Medulla oblongata (tissue), 1 donor: ENCODE measurements around the gene GBGT1.

Experiments
- DNase-seq: peaks from one replicate; pipeline ENCODE4 v3.0.0-alpha.2; 2015; ENCODE audit errors: extremely low spot score

Gene GBGT1

DNA sequence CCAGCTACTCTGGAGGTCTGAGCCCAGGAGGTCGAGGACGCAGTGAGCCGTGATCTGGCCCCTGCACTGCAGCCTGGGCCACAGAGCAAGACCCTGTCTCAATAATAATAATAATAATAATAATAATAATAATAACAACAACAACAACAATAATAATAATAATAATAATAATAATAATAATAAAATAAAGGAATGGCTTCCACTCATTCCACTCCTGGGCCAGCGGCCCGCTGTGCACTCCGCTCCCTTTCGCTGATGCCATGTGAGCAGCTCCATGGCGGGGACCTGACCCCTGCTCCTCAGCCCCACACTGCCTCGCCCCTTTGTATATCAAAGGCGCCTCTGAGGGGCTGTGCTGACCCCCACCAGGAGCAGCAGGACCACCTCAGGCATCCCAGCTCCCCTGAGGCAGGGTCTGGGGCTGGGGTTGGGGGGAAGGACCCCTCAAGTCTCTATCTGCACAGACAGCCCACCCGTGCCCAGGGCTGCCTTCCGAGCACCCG is 20.0 kb downstream of the GBGT1 start:
- DNase-seq = no peak

- DNase-seq = no peak
Measured at GRCh38 chr9:133142684-133143622, 20.8 kb downstream of the GBGT1 start.

DNA sequence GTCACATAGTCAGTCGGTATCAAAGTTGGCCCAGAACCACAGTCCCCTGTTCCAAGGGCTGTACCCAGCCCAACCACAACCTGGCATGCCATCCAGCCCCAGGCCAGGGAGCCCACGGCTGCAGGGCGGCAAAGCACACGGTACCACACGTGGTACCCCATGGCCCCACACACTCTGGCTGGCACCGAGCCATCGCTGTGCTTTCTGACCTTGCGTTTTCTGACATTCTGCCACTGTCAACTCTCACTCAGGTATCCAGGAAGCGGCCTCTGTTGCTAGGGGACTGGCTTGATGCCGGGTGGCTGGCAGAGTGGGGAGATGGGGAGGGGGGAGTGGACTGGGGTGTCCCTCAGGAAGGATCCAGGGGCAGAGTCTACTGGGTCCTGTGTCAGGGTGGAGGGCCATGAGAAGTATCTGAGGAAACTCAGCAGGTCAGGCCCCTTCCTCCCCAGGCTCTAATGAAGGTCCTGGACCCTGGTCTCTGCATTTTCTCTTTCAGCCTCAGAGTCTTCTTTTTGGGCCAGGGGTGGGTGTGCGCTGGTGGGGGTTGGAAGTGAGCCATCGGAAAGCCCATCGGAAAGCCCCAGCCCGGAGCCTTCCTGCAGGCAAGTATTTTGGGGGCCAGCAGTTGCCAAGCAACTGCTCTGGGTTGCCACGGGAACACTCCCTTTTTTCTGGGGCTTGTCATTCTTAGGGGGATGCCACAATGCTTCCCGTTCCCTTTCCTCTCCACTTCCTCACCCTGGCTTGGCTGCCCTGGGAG is 21.7 kb downstream of the GBGT1 start:
- peak; percentile 57 for DNase-seq

DNA sequence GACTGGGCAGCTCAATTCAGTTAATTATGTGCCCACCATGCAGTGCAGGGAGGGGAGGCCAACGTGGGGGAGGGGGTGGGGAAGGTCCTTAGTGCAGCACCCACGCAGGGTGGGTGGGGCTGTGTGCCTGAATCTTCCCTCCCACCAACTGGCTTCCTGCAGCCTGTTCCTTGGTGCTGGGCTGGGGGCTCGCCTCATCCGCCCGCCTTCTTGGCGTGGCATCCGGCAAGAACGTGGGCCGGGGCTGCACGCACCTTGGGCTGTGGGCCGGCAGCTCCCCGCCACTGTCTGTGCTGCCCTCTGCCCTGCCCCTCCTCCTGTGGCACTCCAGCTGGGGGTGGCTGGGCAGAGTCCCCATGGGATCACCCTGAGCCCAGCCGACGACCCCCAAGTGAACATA is 23.1 kb downstream of the GBGT1 start:
- DNase-seq = no peak

GRCh38 chr9:133140174-133140505 is 23.6 kb downstream of the GBGT1 start:
- no peak for DNase-seq

GRCh38 chr9:133139246-133140173 is 24.2 kb downstream of the GBGT1 start:
- DNase-seq = no peak

DNA sequence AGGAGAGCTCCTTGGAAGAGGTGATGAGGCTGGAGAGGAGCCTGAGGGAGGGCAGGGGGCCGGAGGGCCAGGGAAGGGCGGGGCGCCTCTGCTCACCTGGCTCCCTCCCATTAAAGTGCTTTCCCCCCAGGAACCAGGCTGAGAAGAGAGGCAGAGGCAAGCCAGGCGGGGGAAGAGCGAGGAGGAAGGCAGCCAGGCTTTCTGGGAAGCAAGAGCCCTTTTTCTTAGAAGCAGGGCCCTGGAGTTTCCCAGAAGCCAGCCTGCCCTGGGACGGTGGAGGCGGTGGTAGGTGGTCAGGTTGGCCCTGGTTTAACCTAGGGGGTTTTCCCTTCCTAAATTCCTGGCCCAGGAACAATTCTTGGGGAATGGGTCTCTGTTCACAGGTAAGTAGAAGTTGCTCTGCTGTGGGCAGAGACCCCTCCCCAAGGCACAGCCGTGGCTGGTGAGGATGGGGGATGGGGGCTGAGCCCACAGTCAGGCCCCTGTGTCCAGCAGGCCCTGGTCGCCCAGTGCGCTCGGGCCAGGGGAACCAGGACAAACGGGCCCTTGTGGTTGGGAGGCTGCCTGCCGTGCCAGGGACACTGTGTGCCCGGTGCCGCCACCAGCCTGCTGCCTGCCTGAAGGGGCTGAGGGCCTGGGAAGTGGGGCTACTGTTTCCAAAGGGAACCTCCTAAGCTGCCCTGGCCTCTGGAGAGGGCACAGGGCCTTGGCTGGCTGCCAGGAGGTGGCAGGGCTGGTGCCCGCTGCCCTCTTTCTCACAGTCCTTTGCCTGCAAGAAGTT is 26.1 kb downstream of the GBGT1 start:
- peak; percentile 92 for DNase-seq

GRCh38 chr9:133135146-133135745 is 28.5 kb downstream of the GBGT1 start:
- peak; percentile 27 for DNase-seq

- peak; percentile 9 for DNase-seq
Measured at GRCh38 chr9:133134388-133135145, 29.1 kb downstream of the GBGT1 start.

GRCh38 chr9:133133681-133134387 is 29.9 kb downstream of the GBGT1 start:
- DNase-seq = peak; percentile 85

GRCh38 chr9:133132174-133132573 is 31.5 kb downstream of the GBGT1 start:
- peak; percentile 53 for DNase-seq

DNA sequence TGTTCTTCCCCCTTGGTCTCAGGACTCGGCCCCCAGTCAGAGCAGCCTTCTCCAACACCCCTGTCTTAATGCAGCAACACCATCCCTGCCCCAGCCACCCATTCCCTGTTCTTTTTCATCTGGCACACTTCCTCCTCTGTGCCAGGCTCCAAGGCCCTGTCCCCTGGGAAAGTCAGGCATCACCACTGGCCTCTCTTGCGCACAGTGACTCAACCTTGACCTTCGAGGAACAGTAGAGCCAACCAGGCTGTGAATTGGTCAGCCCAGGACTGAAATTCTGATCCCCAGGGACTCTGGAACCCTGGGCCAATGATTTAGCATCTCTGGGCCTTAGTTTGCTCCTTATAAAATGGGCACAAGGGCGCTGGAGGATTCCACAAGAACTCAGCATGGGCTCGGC is 32.2 kb downstream of the GBGT1 start:
- peak; percentile 14 for DNase-seq

GRCh38 chr9:133130685-133131244 is 32.9 kb downstream of the GBGT1 start:
- peak; percentile 2 for DNase-seq

GRCh38 chr9:133129001-133129795 is 34.5 kb downstream of the GBGT1 start:
- DNase-seq = peak; percentile 57

DNA sequence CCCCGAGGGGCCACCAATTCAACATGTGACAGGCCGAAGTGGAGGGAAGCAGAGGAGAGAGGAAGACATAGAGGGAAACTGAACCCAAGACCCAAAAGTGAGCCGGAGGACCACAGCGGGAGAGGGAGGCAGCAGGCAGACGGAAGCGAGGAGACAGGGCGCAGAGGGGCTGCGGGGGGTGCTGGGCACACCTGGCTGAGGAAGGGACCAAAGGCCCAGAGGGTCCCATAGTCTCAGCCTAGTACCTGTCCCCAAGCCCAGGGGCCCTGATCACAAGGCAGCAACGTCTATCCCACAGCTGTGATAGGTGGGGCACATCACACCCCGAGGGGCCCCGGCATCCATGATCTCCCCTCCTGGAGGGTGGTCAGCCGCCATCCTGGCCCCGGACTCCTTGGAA is 35.6 kb downstream of the GBGT1 start:
- no peak for DNase-seq

- no peak for DNase-seq
Measured at GRCh38 chr9:133127340-133127981, 36.3 kb downstream of the GBGT1 start.

GRCh38 chr9:133126697-133127339 is 36.9 kb downstream of the GBGT1 start:
- DNase-seq = no peak
